Mucosa of descending colon (tissue), 3 donors: ENCODE data around the gene MAP3K8. TPM values are rescaled to one million over a fixed set of nuclear protein-coding genes. Genes with fewer than 3 reads are reported as not detected.
A peak's percentile ranks its signal among the peaks of the same experiment; 100 is the strongest.

Source experiments
- ATAC-seq: fragments of 200-7000 bp; cut with Tn5 transposase; one replicate; pipeline ENCODE4 v1.9.1; 2020; ENCODE audit warnings: mild to moderate bottlenecking, moderate library complexity
- DNase-seq, 3 donors: peaks; one replicate each; pipeline ENCODE4 v3.0.0-alpha.2; 2020
- H3K36me3 ChIP-seq: fragments of 200-600 bp; one replicate; pipeline ENCODE4 v1.8.0; 2021; ENCODE audit warnings: low read depth, mild to moderate bottlenecking
- H3K4me1 ChIP-seq: fragments of 200-600 bp; one replicate; pipeline ENCODE4 v1.8.0; 2021; ENCODE audit warnings: low read depth, mild to moderate bottlenecking
- H3K4me3 ChIP-seq: fragments of 200-600 bp; one replicate; pipeline ENCODE4 v1.8.0; 2021; ENCODE audit warnings: mild to moderate bottlenecking
- H3K9me3 ChIP-seq: fragments of 200-600 bp; one replicate; pipeline ENCODE4 v1.8.0; 2021; ENCODE audit warnings: mild to moderate bottlenecking
- CTCF ChIP-seq: fragments of 200-600 bp; IDR thresholded peaks from one replicate; pipeline ENCODE4 v1.8.0; 2022; ENCODE audit warnings: antibody characterized with exemption, mild to moderate bottlenecking
- intact Hi-C, 2 donors: fragments of 100-400 bp; cut with DNase I in 1 of 2; cut with micrococcal nuclease in 1 of 2; formaldehyde crosslinking; loops; one replicate each; pipeline versions ENCODE4 v1.11.0 to v1.11.1; 2022; cut with DNase I, micrococcal nuclease
- total RNA-seq, 3 donors: library from RNA; stranded (reverse); fragmentation: NEBNext Ultra II Directional in 2 of 3; extraction: Animal tissue kit (Norgen Biotek cat#: 25700) in 2 of 3; gene quantifications; one replicate each; pipeline versions ENCODE4 v1.2.1 to v1.2.4, GENCODE V29; 2021 to 2023
- donor health status: DM: no; HTN: no; CAD: no; lungs with moderate emphysema.
- donor health status: DM: no; HTN: no; CAD: no.
- donor health status: DM: no; HTN: yes; CAD: no.

The MAP3K8 gene
- total RNA-seq, 3 donors from 2014 or later: 12.3 to 20.3 (median 18.1) TPM

- TF ChIP-seq CTCF: no peak
- intact Hi-C loops: no loop called here
These were observed 67.0 kb downstream of the MAP3K8 start for GRCh38 chr10:30500963-30501504.

GRCh38 chr10:30502266-30503060, 68.5 kb downstream of the MAP3K8 start:
- intact Hi-C loops: no loop called here

More at GRCh38 chr10:30500963-30501504, 67.0 kb downstream of the MAP3K8 start:
- no peaks in the 10 kb centered on the region for H3K36me3 ChIP-seq
- no peaks in the 10 kb centered on the region for H3K9me3 ChIP-seq
- ATAC-seq (no peak), DNase-seq (no peak)
- H3K4me1 ChIP-seq: peaks cover 6% of the 10 kb centered on the region
- no peak overlapping the region for H3K4me3 ChIP-seq

GRCh38 chr10:30503700-30504266, 69.8 kb downstream of the MAP3K8 start:
- Histone ChIP-seq H3K36me3 (no peaks in the 10 kb centered on the region), H3K4me1 (peaks cover 2% of the 10 kb centered on the region), H3K4me3 (no peak overlapping the region), H3K9me3 (no peaks in the 10 kb centered on the region)
- DNase-seq (no peak), ATAC-seq (no peak)
- no peak for TF ChIP-seq CTCF
- intact Hi-C loops: no loop called here

More at GRCh38 chr10:30502266-30503060, 68.5 kb downstream of the MAP3K8 start:
- peaks cover 3% of the 10 kb centered on the region for H3K4me1 ChIP-seq
- ATAC-seq (peak; percentile 85), DNase-seq (peak; percentile 40 to 69 (median 47))
- no peaks in the 10 kb centered on the region for H3K9me3 ChIP-seq
- H3K36me3 ChIP-seq: no peaks in the 10 kb centered on the region
- no peak overlapping the region for H3K4me3 ChIP-seq
- TF ChIP-seq CTCF: no peak

GRCh38 chr10:30505543-30506298, 71.7 kb downstream of the MAP3K8 start:
- Histone ChIP-seq H3K4me1 (peaks cover 2% of the 10 kb centered on the region), H3K36me3 (no peaks in the 10 kb centered on the region), H3K9me3 (no peaks in the 10 kb centered on the region), H3K4me3 (no peak overlapping the region)
- intact Hi-C loops: no loop called here
- DNase-seq (no peak), ATAC-seq (peak; percentile 51)
- TF ChIP-seq CTCF: no peak

GRCh38 chr10:30509508-30509907, 75.5 kb downstream of the MAP3K8 start:
- no peak for ATAC-seq
- intact Hi-C loops: no loop called here

More at GRCh38 chr10:30509508-30509907, 75.5 kb downstream of the MAP3K8 start:
- Histone ChIP-seq H3K4me1 (no peaks in the 10 kb centered on the region), H3K36me3 (no peaks in the 10 kb centered on the region), H3K9me3 (no peaks in the 10 kb centered on the region), H3K4me3 (no peak overlapping the region)
- DNase-seq: no peak
- TF ChIP-seq CTCF: no peak
